GM19468 (cell line): ENCODE measurements around the gene CLK1.

Experiments
- ATAC-seq: cut with Tn5 transposase; IDR thresholded peaks from one replicate; pipeline ENCODE4 v1.9.1; 2021; ENCODE audit warnings: mild to moderate bottlenecking, moderate library complexity, moderate number of reproducible peaks; ENCODE audit not compliant: unreplicated experiment; ENCODE audit errors: extremely low read depth

CLK1 gene

DNA sequence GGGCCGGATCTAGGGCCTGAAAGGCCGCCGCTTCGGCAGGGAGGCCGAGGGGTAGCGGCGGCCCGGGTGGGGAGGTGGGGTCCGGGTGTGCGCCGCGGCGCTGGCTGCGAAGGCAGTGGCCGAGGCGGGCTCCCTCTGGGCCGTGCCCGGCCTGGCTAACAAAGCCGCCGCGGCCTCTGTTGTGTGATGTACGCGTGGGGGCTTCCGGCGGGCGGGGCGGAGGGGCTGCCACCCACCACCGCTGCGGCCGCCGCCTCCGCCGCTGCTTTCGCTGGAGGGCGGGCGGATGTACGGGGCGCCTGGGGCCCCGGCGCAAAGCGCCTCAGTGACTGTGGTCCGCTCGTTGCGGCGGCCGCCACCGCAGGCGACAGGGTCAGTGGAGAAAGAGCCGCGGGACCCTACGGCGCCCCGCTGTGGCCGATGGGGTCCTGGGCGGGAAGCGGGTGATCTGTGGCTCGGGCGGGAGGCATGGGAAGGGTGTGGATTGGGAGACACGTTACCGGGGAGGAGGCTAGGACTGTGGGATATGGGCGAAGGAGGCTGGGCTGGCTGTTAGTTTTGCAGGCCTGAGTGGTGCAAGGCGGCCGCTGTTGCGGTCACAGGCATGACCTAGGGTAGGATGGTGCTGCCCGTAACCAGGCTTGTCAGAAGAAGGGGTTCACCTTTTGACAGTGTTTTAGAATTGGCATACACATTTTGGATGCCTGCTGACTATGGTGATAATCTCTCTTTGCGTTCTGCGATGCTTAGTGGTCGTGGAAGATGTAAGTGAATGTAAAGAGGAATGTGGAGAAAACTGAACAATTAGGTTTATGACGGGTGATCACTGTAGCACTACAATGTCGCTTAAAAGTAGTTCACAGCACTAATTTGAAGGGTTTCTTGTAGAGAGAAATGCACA, 52.1 kb downstream of the CLK1 start:
- ATAC-seq, result no peak

DNA sequence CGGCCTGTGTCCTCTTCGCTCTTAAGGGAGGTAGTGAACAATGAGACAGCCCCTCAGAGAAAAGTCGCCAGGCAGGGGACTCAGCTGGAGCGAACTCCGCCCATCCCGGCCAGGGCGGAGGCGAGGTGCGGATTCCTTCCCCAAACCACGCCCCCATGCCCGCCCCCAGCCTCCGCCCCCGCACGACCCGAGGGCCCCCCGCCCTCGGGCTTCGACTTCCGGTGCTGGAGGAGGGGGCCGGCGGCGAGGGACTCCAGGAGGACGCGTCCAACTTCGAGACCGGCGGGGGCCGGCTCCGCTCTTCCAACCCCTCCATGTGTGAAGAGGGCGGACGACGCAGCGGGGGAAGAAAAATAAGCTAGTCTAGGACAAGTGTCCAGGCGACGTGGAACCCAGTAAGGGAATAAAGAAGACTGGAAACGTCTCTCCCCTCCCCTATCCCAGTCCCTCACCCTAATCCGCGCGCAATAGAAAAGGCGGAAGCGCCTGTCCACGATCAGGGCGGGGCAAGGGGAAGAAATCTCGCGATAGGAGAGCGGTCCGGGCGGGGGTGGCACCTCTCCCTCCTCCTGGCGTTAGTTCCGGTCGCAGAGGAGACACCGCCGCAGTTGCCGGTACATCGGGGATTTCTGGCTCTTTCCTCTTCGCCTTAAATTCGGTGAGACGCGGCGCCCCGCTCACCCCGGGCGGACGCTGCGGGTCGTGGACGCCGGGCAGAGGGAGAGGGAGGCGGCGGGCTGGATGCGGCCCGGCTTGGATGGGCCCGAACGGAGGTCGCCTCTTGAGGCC, 52.9 kb downstream of the CLK1 start, which contains the start of gene BZW1:
TSS of gene BZW1 (plus strand) at position 578 of the 789 bp plus-strand sequence. CDS start 1,308 bp downstream, outside the sequence.
- ATAC-seq, result peak; percentile 74

DNA sequence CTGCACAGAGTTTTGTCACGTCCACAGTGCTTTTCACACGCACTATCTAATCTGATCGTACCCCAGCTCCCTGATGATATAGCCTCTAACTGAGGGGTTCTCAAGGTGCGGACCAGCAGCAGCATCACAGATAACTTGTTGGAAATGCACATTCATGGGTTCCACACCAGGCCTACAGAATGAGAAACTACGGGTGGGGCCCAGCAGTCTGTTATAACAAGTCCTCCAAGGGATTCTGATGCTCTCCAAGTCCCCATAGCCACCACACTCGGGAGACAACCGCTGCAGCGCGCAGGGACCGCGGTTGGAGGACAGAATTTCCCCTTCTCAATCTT, 53.5 kb downstream of the CLK1 start:
- no peak for ATAC-seq

DNA sequence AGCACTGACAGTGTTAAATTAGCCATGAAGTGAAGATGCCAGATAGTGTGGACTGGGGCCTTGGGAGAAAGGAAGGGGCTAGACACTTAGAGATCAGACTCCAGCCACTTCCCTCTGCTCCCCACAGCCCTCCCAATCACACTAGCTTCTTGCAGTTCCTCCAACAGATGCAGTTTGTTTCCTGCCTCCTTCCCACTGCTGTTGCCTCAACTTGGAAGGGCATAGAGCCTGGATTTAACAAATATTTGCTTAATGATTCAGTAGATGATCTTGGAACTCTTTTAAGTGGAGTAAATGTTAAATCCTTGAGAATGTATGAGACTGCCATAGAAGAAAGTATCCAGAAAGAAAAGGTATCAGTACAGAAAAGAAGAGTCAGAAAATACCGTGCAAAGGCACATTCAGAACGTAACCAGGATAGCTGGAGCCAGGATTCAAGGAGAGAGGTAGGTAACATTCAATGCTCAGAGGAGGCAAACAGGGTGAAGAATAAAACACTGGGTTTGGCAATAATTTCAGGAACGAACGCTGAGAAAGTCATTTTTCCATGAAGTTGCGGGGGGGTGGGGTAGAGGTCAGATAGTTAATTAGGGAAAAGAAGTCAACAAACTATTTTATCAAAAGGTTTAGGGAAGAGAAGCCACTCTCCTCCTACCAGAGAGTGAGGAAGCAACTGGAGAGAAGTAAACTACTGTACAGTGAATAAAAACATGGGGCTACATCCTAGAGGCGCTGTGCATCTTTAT, 54.0 kb downstream of the CLK1 start:
- ATAC-seq, result no peak

DNA sequence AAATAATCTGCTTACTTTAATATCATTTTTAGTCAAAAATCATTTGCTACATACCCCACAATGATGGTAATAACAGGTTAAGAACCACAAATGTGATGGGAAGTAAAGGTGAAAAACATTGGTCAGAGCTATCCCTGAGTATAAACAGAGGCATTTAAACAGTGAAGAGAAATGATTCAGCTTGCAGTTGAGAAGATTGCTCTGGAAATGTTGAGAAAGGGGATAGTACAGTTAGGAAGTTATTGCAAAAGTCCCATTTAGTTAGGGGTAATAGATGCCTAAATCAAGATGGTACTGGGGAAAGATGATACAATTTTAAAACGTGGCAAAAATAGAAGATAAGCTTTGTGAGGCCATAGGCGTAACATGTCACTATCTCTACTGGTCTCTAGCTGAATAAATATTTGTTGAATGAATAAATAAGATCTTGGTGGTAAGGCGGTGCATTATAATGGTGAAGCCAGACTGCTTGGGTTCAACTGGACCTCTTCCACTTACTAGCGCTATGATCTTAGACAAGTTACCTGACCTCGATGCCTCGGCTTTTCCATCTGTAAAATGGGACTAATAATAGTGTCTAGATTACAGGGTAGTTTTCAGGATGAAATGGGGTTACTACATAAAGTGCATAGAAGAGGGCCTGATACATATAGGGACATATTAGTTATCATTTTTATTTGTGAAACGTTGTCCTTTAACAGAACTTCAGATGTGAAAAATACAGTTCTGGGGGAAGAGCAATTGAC, 54.8 kb downstream of the CLK1 start:
- no peak for ATAC-seq
